ENCODE results near the gene VPS37B.
"Not testable (repeated sequence)": the region's sequence is repeated elsewhere in the genome, so short reads cannot be mapped to it uniquely, and the experiment has no call there.

DNA sequence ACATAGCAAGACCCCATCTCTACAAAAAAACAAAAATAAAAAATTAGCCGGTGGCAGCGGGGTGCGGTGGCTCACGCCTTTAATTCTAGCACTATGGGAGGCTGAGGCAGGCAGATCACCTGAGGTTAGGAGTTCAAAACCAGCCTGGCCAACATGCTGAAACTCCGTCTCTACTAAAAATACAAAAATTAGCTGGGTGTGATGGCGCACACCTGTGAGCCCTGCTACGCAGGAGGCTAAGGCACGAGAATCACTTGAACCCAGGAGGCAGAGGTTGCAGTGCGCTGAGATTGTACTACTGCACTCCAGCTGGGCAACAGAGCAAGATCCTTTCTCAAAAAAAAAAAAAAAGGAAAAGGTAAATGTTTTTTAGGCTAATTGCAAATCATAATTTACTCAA lies 3.2 kb downstream of the VPS37B start:
- not testable (repeated sequence) for TF ChIP-seq POLR2A, CTCF (IDR thresholded peaks at IDR 0.05)

Measured in right lobe of liver (tissue), 4 donors.